Measurements from ENCODE around the gene SHROOM4.
A peak's percentile ranks its signal among the peaks of the same experiment; 100 is the strongest.

SHROOM4 gene

DNA sequence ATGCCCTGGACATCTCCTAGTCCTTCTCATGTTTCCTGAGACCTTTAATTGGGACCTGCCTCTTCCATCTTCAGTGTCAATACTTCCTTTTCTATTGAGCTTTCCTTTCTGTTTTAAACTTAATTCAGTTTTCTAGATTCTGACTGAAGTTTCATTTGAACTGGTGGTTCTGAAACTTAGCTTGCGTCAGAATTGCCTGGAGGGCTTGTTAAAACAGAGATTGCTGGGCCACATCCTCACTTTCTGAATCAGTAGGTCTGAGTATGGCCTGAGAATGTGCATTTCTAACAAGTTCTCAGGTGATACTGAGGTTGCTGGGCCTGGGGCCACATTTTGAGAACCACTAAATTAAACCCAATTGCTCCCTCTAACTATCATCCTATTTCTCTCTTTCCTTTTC, 191.2 kb downstream of the SHROOM4 start:
- H3K27me3 Mint-ChIP-seq (ENCODE audit: low read depth) = no peaks in the 10 kb centered on the region
- no peaks in the 10 kb centered on the region for H3K4me1 Mint-ChIP-seq
- H3K4me3 Mint-ChIP-seq = no peak overlapping the region
- H3K27ac Mint-ChIP-seq = no peak overlapping the region
- H3K36me3 Mint-ChIP-seq (ENCODE audit: low read depth) = no peaks in the 10 kb centered on the region
- TF ChIP-seq CTCF (IDR thresholded peaks at IDR 0.05; ENCODE audit: unreplicated experiment in 3 of 3) = no peak
- H3K9me3 Mint-ChIP-seq = peaks cover 2% of the 10 kb centered on the region

GRCh38 chrX:50618788-50619558, 195.0 kb downstream of the SHROOM4 start:
- no peak for TF ChIP-seq CTCF (IDR thresholded peaks at IDR 0.05; ENCODE audit: unreplicated experiment in 3 of 3)
- no peaks in the 10 kb centered on the region for H3K36me3 Mint-ChIP-seq (ENCODE audit: low read depth)
- H3K27me3 Mint-ChIP-seq (ENCODE audit: low read depth) = no peaks in the 10 kb centered on the region
- no peak overlapping the region for H3K4me3 Mint-ChIP-seq
- no peaks in the 10 kb centered on the region for H3K4me1 Mint-ChIP-seq
- H3K9me3 Mint-ChIP-seq = no peaks in the 10 kb centered on the region
- H3K27ac Mint-ChIP-seq = peak overlapping the region; percentile 38 to 82 (median 43)

DNA sequence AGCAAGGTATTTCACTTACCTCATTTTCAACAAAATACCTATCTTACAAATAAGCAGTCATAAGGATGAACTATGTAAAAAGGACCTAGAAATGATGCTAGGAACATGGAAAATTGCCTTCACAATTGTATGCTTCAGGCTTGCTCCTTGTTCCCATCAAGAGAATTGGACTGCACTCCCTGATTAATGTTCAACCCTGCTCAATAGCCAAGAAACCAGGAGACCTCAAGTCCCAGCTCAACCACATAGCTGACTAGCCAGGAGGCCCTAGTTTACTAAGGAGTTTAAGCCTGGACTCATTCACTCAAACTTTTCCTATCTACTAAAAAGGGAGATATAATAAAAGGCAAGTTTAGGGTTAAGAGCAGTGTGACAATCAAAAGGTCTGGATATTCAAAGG, 196.8 kb downstream of the SHROOM4 start:
- TF ChIP-seq CTCF (IDR thresholded peaks at IDR 0.05; ENCODE audit: unreplicated experiment in 3 of 3) = no peak
- H3K36me3 Mint-ChIP-seq (ENCODE audit: low read depth) = no peaks in the 10 kb centered on the region
- H3K9me3 Mint-ChIP-seq = no peaks in the 10 kb centered on the region
- H3K27me3 Mint-ChIP-seq (ENCODE audit: low read depth) = no peaks in the 10 kb centered on the region
- no peak overlapping the region for H3K4me3 Mint-ChIP-seq
- H3K4me1 Mint-ChIP-seq = no peaks in the 10 kb centered on the region
- H3K27ac Mint-ChIP-seq = no peak overlapping the region

GRCh38 chrX:50615570-50616158, 198.3 kb downstream of the SHROOM4 start:
- Mint-ChIP-seq H3K4me1 (no peaks in the 10 kb centered on the region), H3K36me3 (ENCODE audit: low read depth) (no peaks in the 10 kb centered on the region), H3K27me3 (ENCODE audit: low read depth) (no peaks in the 10 kb centered on the region), H3K4me3 (no peak overlapping the region), H3K27ac (no peak overlapping the region), H3K9me3 (no peaks in the 10 kb centered on the region)
- no peak for TF ChIP-seq CTCF (IDR thresholded peaks at IDR 0.05; ENCODE audit: unreplicated experiment in 3 of 3)

DNA sequence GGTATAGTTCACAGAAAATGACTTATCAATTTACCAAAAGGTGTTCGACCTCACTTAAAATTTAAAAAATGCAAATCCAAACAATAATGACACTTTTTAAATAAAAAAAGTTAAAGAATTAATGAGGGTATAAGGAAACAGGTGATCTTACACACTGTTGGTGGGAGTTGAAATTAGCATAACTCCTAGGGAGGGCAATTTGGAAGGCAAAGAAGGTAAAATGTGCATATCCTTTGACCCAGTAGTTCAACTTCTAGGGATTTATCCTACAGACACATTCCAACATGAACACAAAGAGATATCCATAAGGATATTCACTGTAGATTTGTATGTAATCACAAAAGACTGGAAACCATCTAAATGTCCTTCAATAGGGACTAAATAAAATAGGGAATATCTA, 199.5 kb downstream of the SHROOM4 start:
- no peaks in the 10 kb centered on the region for H3K36me3 Mint-ChIP-seq (ENCODE audit: low read depth)
- no peaks in the 10 kb centered on the region for H3K27me3 Mint-ChIP-seq (ENCODE audit: low read depth)
- no peaks in the 10 kb centered on the region for H3K9me3 Mint-ChIP-seq
- H3K4me1 Mint-ChIP-seq = no peaks in the 10 kb centered on the region
- no peak for TF ChIP-seq CTCF (IDR thresholded peaks at IDR 0.05; ENCODE audit: unreplicated experiment in 3 of 3)
- H3K27ac Mint-ChIP-seq = no peak overlapping the region
- no peak overlapping the region for H3K4me3 Mint-ChIP-seq

DNA sequence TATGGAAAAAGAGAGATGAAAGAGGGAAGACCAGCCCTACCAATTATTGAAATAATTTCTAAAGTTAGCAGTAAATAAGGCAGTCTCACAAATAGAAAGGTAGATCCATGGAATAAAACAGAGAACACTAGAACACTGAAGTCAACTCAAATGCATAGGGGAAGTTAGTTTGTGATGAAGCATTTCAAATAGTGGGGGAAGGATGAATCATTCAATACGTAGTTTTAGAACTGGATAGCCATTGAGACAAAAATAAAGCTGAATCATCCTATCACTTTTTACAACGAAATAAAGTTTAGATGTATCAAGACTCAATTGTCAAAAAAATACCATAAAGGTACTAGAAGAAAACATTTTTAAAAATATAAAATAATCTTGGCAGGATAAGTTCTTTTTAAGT, 200.1 kb downstream of the SHROOM4 start:
- H3K27me3 Mint-ChIP-seq (ENCODE audit: low read depth) = no peaks in the 10 kb centered on the region
- H3K4me1 Mint-ChIP-seq = no peaks in the 10 kb centered on the region
- H3K36me3 Mint-ChIP-seq (ENCODE audit: low read depth) = no peaks in the 10 kb centered on the region
- H3K9me3 Mint-ChIP-seq = no peaks in the 10 kb centered on the region
- no peak for TF ChIP-seq CTCF (IDR thresholded peaks at IDR 0.05; ENCODE audit: unreplicated experiment in 3 of 3)
- H3K27ac Mint-ChIP-seq = no peak overlapping the region
- no peak overlapping the region for H3K4me3 Mint-ChIP-seq

Data from nephron (organoid).